ENCODE results near the gene DOCK2.

Gene DOCK2

DNA sequence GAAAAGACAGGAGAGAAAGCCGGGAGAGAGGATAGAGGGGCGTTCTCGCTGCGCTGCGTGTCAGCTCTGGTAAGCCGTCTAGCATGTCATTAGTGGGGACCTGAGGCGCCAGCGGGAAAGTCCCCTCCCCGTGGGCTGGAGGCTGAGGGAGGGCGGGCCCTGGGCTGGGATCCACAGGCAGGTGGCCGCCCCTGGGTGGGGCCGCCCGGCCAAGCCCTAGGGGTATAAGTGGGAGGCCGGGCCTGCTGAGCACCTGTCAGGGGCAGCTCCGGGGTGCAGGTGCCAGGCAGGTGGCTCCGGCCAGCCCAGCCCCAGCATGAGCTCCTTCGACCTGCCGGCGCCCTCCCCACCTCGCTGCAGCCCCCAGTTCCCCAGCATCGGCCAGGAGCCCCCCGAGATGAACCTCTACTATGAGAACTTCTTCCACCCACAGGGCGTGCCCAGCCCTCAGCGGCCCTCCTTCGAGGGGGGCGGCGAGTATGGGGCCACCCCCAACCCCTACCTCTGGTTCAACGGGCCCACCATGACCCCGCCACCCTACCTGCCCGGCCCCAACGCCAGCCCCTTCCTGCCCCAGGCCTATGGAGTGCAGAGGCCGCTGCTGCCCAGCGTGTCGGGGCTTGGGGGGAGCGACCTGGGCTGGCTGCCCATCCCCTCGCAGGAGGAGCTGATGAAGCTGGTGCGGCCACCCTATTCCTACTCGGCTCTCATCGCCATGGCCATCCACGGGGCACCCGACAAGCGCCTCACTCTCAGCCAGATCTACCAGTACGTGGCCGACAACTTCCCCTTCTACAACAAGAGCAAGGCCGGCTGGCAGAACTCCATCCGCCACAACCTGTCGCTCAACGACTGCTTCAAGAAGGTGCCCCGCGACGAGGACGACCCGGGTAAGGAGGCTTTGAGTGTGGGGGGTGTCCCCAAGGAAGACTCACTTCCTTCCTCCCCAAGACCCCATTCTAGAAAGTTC, 468.9 kb downstream of the DOCK2 start, which contains the start of gene FOXI1:
Gene FOXI1 (plus strand): TSS at position 256 of the 970 bp plus-strand sequence. CDS start 61 bp downstream, at position 317.
- no peak for DNase-seq

DNA sequence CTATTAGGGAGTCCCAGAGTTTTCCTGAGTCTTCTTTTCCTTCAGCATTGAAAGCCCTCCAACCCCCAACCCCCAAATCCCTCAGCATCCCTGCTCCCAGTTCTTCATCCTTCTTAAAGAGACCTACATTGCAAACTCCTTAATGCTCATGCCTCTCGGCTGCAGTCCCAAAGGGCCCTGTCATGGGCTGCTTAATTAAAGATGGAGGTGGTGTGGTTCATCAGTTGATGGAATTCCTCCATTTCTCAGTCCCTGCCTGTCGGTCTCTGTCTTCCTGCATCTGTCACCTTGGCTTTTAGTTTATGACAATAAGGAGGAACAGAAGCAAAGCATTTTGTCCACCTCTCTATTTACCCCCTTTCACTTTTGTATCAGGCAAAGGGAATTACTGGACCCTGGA, 470.6 kb downstream of the DOCK2 start:
- no peak for DNase-seq

DNA sequence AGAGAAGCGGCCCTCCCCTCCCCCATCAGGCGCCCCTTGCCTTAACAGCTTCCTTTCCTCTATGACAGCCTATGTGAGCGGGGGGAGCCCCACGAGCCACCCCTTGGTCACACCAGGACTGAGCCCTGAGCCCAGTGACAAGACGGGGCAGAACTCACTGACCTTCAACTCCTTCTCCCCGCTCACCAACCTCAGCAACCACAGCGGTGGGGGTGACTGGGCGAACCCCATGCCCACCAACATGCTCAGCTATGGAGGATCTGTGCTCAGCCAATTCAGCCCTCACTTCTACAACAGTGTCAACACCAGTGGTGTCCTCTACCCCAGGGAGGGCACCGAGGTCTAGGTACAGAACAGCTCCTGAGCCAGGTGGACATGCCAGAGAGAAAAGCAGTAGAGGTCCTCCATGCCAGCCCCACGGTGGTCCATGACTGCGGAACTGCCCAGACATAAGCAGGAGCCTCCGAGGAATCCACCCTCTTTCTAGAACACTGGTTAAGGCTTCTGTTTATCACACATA, 471.3 kb downstream of the DOCK2 start:
- no peak for DNase-seq

DNA sequence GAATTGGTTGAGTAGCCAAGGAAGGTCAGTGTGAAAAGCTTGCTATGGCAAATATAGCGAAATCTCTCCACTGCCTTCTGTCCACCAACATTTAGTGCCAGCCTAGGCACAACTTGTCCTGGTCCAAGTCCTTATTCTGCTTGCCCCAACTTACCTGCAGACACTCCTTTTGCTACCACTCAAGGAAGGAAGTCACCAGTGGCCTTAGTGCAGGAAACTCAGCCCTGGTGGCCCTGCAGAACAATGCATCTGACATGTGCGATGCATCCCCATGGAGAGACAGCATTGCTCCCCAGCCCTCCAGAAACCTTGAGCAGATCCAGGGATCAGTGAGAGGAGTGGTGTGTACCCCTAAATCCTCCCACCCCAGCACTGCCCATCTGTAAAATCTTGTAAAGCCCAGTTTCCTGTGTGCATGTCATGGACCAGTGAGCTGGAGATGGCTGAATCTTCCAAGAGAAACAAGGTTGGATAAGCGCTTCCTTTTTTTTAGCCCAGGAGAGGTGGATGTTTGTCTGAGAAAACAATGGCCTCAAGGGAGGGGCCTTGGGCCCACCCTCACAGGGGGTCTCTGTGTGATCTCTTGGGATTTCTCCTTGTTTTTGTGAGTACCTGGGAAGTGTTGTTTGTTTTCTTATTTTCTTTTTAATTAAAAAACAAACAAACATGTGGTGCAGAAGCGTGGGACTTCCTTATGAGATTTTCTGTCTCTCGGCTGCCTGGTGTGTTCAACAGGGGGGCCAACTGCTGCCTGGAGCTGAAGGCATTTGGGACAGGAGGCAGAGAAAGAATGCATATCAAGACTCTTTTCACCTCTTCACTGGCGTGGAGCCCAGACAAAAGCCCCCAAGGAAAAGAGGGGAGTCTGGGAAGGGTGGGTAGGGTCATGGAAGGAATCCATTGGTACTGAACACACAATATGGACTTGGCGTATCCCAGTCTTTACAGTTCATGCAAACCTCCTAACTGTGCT, 472.3 kb downstream of the DOCK2 start:
- no peak for DNase-seq

DNA sequence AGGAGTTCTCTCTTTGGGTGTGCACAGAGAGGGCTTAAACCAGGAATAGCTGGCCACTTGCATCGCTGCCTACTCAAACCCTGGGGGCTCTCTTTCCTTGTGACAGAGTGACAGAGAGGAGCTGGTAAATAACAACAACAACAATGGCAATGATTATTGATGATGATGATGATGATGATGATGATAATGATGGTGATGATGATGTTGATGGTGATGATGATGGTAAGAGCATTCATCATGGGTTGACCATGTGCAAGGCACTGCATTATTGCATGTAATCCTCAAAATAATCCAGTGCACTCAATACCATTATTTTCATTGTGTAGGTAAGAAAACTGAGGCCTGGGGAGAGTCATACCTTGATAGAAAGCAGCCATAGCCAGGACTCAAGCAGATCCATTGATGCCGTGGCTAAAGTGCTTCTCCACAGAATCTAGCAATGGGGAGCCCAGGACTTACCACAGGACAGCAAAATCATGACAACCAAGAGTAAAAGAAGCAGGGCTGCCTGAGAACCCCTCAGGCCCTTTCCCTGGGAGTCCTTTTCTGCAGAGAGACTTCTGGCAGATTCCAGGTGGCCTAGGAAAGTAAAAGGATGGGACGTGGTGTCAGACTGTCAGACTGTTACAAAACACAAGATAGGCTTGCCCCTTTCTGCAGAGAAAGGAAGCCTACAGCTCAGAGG, 473.5 kb downstream of the DOCK2 start:
- no peak for DNase-seq

DNA sequence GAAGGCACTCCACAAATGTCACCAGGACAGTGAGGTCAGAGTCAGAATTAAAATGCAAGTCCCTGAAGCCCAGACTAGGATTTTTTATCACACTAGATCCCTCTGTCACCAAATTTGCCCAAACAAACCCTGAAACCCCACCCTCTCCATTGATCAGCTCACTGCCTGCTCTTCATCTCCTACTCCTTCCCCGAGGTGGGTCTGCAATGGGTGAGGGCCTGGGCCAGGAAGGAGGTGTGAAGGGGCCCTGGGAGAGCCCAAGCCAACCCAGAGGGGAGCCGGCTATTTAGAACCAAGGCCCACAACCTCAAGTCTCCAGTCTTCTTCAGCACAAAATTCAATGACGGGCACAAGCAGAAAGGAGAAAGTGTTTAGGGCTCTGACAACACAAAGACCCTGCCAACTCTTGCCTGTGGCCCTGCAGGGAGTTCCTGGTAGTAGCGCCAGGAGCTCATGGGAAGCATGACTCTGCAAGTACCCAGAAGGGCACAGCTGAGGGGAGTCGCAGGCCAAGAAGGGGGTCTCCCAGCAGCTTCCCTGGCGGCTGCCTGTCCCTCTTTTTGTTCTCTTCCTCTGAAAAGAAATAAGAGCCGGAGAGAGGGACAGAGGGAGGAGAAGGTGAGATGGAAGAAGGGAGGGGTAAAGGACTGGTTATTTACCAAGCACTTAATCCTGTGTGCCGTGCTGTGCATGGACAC, 474.2 kb downstream of the DOCK2 start:
- DNase-seq, result no peak

DNA sequence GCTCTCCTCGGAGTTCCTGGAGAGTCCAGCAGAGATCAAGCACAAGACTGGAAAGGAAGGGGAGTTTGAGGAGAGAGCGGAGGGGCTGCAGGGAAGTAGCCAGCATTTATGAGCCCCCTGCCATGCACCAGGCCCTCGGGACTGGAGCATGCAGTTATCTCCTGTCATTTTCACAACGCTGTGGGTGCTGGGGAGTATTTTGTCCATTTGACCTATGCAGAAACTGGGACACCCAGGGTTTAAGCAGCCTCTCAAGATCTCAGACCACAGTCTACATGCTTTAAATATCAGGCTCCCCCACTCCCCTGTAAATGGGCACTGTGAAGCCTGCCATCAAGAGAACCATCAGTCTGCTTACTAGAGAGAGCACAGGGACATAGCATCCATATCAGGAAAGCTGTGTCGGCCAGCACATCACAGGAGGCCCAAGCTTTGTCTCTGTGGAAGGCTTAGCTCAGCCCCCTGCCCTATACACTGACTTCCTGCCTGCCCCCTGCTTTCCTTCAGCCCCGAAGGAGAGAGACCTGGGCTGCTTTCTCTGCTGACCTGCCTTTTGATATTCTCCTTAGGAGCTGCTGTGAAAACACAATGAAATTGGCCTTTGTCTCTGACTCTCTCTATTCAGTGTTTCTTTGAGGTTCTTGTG, 475.9 kb downstream of the DOCK2 start:
- no peak for DNase-seq

DNA sequence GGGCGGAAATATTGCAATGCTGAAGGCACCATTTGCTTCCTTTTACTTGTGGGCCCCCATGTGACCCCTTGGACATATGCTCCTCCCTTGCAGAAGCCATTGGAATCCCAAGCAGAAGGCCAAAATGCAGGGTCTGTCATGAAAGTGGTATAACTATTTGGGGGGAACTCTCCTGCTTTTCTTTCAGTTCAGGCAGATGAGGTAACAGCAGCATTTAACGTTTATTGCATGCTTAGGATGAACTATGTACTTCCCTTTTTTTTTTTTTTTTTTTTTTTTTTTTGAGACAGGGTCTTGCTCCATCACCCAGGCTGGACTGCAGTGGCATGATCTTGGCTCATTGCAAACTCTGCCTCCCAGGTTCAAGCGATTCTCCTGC, 476.4 kb downstream of the DOCK2 start:
- no peak for DNase-seq

DNA sequence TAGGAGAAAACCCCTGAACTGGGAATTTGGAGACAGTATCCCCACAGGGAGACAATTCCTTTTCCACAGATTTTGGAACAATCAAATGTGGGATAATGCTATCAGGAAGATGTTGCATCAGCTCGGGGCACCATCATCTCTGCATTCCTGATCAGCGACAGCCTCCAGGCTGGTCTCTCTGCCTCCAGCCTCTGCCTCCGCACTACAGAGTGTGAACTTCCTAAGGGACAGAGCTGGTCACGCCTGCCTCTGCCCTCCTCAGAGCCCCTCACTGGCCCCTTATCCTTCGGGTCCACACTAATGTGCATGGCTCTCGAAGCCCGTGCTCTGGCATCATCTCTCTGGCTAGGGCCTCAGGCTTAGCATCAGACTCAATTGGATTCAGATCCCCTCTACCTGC, 477.2 kb downstream of the DOCK2 start:
- no peak for DNase-seq

DNA sequence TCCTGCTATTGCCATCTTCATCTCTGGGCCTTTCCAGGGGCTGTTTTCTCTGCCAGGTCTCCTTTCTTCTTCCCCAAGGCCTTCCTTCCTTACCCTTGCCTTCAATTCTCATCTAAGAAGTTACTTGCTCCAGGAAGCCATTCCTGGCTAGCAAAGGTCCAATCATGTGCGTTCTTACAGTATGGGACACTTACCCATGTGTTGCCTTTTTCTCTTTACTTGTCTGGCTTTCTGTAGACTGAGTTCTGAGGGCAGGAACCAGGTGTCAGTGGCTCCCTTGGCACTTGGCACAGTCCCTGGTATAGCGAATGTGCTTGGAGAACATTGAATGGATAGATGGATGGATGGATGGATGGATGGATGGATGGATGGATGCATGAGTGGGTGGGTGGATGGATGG, 478.9 kb downstream of the DOCK2 start:
- no peak for DNase-seq

DNA sequence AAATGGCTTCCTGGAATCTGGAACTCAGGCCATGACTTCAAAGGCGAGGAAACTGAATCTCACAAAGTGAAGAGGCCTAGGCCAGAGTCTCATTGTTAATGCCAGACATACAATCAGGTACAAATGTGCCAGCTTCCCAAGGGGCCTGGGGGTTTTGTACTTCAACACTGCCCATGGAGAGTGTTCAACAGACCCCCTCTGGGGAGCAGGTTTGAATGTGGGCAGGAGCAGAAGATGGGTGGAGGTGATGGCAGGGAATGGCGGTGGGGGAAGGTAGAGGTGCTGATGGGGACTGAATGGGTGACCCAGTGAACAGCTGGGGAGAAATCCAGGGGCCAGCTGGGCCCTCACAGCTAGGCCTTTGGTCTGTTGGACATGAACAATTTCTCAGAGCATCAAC, 480.7 kb downstream of the DOCK2 start:
- DNase-seq, result no peak

DNA sequence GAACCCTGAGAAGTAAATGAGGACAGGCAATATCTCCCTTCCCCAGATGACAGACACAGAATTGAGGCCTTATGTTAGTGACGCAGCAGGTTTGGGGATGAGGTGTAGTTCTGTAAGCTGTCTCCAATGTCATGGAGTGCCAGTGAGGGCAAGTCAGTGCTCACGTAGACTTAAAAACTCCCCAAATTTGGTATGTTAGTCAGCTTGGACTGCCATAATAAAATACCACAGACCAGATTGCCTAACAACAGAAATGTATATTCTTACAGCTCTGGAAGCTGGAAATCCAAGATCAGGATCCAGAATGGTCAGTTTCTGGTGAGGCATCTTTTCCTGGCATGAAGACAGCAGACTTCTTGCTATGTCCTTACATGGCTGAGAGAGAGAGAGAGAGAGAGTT, 483.5 kb downstream of the DOCK2 start:
- no peak for DNase-seq

DNA sequence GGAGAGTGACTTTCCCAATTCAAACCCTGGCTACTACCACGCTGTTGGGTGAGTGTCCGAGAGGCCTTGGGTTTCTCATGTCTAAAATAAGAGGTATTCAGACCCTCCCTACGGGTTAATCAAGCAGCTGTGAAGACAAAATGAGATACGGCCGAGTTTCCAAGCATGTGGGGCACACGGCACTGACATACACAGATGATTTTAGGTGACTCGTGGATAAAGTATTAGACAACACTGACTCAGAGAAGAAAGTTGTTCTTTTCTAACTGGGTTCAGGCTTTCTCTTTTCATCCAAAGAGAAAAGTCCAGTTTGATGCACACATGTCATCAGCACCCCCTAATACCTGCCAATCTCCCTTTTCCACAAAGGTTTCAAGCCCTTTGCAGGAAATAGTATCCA, 484.2 kb downstream of the DOCK2 start:
- DNase-seq, result no peak

DNA sequence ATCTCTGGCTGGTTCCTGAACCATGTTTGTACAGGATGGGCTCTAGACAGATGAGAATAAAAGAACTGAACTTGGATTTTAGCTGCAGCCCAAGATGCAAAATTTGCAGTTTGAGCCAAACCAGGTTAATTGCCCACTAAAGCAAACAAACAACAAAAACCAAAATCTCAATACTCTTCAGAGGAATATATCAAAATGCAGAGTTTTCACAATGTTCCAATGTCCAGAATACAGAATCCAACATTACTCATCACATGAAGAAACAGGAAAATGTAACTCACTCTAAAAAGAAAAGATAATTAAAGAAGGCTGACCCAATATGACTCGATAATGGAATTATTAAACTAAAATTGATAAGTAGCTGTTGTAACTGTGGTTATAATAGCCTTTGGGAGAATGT, 489.0 kb downstream of the DOCK2 start:
- no peak for DNase-seq

DNA sequence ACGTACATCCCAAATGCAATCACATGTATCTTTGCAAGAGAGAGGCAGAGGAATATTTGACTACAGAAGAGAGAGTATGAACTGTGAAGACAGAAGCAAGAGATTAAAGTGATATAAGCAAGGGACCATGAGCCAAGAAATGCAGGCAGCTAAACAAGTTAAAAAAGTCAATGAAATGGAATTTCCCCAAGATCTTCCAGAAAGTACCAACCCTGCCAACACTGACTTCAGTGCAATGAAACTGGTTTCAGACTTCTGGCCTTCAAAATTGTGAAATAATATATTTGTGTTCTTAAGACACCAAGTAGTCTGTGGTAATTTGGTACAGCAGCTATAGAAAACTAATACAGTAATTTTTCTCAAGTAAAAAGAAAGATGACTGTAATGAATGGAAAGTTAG, 489.6 kb downstream of the DOCK2 start:
- no peak for DNase-seq

DNA sequence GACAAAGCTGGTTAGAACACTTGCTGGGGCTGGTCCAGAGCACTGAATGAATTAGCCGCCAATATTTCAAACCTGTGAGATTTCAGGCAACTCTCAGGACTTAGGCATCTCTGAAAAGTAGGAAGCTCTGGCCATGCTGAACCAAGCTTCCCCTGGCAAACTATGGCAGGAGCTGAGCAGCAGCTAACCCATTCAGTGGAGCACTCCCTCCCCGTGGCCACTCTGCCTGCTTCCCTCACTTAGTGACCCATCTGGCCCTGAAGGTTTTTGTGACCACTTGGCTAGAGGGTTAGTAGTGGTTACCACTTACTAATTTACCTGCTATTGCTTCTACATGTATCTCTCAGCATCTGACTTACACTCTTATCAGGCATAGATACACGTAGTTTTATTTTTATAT, 494.2 kb downstream of the DOCK2 start:
- DNase-seq, result no peak

DNA sequence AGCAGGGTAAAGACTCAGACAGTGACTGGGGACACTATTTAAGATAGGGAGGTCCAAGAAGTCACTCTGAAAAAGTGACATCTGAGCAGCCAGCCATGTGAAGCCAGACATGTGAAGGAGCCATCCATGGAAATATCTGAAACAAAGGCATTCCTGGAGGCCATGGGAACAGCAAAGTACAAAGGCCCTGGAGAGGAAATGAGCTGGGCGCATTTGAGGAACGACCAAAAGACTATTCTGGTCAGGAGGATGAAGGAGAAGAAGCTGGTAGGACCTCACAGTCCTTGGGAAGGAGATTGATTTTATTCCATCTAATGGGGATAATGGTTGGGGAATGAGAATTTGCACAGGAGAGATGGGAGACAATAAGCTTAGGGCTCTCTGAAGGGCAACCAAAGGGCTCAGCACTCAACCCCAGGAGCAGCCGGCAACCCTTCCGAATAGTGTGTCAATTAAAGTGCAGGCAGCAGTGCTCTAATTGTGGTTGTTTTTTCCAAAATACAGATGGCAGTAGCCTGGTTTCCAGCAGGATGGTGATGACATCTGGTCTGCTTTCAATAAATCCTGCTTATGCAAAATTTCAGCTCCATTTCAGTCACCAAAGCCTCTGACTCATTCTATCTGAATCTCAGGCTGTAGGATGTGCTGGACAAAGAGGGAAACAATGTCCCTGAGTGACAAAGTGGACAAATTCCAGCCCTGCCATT, 495.3 kb downstream of the DOCK2 start:
- DNase-seq, result no peak
